ENCODE results near the gene IL15RA.
"Not testable (repeated sequence)": the region's sequence is repeated elsewhere in the genome, so short reads cannot be mapped to it uniquely, and the experiment has no call there.

The IL15RA gene

DNA sequence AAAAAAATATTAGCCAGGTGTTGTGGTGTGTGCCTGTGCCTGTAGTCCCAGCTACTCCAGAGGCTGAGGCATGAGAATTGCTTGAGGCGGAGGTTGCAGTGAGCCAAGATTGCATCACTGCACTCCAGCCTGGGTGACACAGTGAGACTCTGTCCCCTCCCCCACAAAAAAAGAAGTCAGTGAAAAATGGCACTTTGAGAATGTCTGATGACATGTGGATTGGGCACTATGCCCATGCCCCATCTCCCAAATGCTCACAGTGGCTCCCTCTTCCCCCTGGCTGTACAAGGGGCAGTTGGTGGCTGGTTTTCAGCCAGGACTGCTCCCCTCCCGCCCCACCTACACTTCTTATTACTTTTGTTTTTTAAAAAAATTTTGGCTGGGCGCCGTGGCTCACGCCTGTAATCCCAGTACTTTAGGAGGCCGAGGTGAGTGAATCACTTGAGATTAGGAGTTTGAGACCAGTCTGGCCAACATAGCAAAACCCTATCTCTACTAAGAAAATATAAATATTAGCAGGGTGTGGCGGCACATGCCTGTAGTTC is 26.1 kb downstream of the IL15RA start:
- no peak for DNase-seq (ENCODE audit: low spot score)

DNA sequence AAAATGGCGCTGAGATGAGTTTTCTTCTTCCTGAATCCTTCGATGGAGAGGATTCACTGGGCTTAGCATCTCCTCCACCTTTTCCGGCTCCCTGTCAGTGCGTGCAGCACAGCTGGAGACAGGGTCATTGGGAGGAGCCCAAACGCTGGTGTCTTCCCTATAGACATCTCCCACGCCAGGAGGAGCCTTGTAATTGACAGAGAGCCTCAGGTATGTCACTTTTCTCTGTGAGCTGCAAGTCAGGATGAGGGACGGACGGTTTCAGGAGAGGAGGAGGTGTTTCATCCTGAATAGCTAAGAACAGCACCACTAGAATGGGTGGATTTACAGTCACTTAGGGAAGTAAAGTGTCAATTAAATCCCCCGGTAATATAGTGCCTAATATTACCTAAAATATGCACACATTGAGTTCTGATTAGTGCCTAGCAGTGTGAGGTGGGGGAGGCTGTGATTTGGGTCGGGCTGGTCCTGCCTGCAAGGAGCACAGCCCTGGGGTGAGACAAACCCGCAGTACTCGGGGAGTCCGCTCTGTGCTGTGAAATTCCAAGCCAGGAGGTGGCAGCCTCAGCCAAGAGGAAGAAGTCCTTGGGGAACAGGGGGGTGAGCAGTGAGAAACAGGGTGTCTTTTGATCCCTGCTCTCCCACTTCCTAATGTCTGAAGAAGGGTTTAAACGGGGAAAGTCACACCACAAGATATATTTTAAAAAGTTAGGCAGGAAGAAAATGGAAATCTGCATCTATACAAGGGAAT is 28.2 kb downstream of the IL15RA start:
- peak; percentile 63 for DNase-seq (ENCODE audit: low spot score)

DNA sequence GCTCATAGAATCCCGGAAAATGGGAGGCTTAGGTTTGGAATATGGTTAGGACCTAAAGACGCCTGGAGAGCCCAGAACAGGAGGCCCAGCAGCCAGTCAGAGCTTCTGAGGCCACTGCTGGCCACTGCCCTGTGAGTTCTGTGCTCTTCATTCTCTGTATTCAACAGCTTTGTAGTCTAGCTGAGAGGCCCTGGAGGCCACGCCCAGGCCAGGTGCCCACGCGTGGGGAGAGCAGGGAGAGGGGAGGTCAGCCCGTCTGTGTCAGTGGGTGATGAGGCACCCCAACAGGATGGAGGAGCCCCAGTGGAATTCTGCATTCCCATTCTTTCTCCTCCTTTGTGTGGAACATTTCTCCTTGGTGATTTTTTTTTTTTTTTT is 29.1 kb downstream of the IL15RA start:
- DNase-seq (ENCODE audit: low spot score): no peak

DNA sequence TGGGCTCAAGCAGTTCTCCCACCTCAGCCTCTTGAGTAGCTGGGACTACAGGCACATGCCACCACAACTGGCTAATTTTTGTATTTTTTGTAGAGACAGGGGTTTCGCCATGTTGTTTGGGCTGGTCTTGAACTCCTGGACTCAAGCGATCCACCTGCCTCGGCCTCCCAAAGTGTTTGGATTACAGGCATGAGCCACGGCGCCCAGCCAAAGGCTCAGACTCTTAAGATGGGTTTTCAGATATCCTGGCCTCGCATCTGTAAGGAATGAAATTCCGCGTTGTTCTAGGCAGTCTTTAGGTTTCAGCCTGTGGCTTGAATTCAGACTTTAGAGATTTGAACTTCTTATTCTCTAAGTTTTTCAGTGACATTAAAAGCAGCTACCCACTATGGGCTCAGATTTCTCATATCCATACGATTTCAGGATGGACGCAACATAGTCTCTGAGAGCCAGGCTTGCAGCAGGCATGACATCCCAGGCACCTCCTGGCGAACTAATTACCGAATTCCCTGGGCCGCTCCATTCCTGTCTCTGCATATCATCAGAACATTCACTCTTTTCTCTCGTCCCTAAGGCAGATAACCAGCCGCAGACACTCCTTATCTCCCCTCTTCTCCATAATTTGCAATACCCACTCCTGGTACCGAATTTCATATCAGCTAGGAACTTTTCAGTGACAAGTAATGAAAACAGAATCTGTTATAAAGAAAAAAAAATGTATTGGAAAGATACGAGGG is 29.7 kb downstream of the IL15RA start:
- DNase-seq (ENCODE audit: low spot score): no peak

DNA sequence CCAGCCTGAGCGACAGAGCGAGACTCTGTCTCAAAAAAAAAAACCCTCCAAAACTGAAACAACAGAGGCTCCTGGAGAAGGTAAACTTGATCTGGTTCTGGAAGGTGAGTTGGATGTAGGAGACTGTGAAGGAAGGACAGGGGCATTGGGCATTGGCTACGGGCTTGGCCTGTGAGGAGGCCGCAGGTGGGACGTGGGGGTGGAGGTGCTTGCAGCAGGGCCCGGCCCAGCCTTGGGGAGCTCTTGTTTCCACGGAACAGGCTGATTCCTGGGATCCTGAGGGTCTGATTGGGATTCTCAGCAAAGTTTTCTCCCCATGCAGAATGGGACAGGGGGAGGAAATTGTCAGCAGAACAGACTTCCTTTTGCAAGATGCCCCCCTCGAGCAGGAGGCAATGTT is 30.6 kb downstream of the IL15RA start:
- no peak for DNase-seq (ENCODE audit: low spot score)

DNA sequence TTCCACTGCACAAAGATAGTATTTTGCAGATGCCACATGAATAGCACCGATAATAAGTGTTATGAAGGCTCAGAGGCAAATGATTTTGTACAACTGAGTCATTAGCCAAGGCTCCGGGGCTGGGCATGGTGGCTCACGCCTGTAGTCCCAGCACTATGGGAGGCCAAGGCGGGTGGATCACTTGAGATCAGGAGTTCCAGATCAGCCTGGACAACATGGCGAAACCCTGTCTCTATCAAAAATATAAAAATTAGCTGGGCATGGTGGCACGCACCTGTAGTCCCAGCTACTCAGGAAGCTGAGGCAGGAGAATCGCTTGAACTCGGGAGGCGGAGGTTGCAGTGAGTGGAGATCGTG is 30.9 kb downstream of the IL15RA start:
- not testable (repeated sequence) for DNase-seq (ENCODE audit: low spot score)

DNA sequence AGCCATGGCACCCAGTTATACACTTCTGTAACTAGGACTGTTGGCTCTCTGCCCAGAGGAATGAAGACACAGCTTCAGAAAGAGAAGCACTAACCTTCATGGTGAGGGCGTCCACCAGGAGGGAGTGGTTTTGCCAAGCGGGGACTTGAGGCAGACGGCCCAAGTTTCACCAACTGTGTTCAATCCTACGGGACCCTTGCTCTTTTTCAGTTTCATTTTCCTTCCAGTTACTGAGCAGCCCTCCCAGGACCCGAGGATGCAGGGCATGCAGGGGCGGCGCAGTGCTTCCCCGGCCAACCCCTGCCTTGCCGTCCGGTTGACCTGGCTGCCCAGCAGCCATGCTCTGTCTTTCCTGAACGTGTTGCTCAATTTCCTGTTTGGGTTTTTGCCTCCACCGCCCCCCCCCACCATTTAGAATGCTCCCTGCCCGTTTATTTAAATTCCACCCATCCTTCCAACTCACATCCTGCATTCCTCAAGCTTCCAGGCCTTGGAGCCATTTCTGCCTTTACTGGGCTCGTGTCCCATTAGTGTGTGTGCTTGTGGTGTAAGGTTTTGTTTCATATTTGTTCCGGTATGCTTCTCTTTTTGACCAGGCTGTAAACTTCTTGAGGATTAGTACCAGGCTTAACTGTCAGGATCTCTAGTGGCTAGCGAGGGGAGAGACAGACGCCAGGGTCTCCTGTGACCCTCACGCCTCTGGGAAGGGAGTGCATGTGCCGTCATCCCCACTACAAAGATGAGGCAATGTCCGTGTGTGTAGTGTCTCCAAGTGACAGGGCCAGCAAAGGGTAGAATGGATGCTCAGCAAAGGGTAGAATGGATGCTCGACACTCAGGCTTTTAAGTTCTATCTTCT is 31.6 kb downstream of the IL15RA start:
- no peak for DNase-seq (ENCODE audit: low spot score)

DNA sequence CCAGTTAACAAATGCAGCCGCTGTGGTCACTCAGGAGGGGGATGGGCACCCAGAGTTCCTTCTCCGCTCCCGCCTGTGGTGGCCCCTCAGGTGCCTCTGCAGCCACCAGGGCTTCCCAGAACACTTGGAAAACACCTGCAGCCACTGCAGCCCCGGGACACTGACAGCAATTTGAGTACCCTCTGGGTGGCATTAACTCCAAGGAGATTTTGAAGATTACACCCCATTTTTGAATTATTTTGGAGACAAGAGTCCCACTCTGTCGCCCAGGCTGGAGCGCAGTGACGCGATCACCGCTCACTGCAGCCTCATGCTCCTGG is 32.2 kb downstream of the IL15RA start:
- no peak for DNase-seq (ENCODE audit: low spot score)

DNA sequence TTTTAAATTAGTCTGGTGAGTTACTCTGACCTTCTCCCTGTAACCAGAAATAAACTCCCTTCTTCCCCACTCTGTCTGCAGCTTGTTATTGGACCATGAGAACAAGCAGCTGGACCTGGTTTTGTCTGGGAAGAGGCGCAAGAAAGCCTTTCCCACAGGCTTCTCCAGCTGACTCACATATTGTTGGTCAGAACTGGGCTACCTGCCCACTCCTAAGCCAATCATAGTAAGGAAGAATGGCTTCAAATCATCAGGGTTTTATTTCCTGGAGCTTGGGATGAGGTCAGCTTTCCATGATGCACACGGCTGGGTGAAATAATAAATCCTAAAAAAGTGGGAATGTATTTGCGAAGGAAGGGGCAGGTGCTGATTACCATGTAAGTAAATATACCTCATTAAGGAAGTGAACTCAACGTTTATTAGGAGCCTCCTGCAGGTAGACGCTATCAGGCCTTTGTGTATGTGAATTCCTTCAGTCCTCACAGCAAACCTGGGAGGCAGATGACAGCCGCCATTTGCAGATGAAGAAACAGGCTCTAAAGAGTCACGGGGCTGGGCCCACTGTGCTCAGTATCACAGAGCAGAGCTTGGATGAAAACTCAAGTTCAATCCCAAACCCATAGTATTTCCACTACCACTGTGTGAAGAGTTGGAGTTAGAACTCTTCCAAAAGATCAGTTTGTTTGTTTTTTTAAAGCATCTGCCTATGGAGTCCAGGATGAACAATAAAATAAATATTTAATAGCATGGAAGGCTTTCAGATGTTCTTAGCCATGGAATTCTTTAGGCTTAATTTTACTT is 32.8 kb downstream of the IL15RA start:
- DNase-seq (ENCODE audit: low spot score): no peak

DNA sequence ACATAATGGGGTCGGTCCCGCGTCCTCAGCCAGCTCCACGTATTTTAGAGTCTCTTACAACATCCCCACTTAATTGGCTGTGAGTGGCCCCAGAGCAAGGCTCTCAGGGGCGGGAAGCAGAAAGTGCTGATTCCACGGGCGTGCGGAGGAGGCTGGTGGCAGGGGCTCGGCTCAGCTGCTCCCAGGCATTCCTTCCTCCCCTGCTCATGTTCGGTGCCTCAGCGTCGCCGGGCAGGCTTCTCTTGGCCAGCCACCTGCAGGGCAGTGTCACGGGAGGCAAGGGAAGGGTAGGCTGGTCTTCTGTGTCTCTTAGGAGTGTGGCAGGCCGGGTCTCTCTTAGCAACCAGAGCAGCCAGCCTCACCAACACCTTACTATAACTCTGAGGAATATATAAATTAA is 33.8 kb downstream of the IL15RA start:
- DNase-seq (ENCODE audit: low spot score): no peak

DNA sequence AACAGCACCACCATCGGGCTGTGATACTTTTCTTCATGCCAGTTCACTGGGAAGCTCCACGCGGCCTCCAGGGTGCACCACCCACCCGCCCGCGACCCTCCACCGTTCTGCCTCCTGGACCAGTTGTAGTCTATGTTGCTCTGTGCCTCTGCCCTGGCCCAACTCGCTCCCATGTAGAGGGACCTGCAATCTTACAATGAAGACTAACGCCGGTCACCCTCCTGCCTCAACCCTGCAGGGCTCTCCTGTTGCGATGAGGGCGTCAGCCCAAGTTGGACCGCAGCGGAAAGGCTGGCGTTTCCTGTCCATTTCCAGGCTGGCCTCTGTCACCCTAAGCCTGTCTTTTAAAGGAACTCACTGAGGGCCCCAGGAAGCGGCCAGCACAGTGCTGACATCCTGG is 34.9 kb downstream of the IL15RA start:
- no peak for DNase-seq (ENCODE audit: low spot score)

DNA sequence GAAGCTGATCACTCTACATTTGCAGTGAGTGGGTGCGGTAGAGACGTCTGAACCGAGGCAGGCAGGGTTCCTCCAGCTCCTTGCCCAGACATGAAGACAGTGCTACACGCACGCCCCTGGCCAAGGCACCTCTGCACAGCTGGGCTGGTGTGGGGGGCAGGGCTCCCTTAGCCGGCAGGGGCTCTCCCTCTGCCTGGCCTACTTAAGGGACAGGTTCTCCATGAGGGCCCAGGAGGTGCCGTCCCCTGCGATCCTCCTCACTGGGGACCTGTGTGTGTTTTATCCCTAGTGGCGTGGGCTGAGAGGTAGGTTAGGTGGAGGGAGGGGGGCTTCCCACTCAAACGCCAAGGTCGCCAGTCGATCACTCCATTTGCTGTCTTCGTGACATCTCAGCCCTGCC is 35.3 kb downstream of the IL15RA start:
- no peak for DNase-seq (ENCODE audit: low spot score)

DNA sequence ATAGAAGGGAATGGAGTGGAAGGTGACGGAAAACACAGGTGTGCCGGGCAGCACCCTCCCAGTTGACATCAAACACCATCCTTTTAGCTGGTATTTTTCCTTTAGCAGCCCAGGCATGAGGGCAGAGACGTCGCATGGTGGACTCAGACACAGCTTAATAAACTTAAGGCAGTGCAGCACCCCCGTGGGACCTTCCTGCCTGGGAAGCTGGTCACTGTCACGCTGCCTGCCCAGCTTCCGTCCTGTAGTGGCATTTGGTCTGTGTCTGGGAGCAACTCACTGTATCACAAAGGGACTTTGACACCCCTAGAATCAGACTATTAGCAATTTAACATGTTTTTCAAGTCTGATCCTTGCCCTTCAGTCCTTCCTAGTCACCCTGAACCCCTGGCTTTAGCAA is 35.8 kb downstream of the IL15RA start:
- no peak for DNase-seq (ENCODE audit: low spot score)

DNA sequence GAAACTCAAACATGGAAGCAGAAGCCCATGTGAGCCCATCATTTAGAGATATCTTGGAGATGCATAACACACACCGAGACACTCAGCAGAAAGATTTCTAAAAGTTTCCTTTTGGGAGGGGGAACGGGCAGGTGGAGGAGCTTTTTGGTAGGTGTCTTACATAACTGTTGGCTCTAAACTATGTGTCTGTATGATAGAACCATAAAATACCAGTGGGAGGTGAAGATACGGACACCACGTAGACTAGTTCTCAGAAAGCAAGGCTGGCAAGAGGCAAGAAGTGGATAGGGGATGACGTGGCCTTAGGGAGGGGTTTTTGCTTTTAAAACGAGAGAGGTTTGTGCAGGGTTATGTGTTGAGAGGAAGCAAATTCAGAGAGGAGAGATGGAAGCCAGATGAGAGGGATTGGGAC is 36.5 kb downstream of the IL15RA start:
- no peak for DNase-seq (ENCODE audit: low spot score)

DNA sequence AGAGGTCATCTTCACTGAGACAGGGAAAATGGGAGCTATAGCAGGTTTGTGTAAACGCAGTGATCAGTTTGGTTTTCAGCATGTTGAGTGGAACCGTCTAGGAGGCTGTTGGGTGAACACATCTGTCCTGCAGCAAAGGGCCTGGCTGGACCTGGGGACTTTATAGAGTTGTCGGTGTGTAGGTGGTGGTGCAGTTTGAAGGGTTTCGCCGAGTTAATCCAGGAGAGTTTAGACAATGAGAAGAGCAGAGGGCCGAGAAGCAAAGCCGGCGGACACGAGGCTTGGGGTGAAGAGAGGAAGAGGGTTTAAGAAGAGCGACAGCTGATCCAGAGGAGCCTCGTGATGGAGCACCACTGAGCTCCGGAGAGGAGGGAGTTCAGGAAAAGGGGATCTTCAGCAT is 39.1 kb downstream of the IL15RA start:
- DNase-seq (ENCODE audit: low spot score): no peak

DNA sequence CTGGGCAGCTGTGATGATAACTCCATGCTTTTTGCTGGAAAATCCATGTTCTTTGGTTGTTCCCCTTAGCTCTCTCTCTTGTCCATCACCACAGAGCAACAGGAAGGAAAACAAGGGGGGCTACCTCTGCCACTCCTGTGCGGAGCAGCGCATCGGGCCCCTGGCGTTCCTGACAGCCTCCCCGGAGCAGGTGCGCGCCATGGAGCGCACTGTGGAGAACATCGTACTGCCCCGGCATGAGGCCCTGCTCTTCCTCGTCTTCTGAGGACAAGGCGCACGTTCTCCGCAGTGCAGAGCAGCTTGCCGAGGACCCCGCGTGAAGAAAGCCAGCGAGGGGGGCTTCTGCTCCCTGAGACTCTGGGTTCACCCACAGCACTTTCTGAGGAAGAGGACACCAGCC is 40.3 kb downstream of the IL15RA start:
- DNase-seq (ENCODE audit: low spot score): no peak

DNA sequence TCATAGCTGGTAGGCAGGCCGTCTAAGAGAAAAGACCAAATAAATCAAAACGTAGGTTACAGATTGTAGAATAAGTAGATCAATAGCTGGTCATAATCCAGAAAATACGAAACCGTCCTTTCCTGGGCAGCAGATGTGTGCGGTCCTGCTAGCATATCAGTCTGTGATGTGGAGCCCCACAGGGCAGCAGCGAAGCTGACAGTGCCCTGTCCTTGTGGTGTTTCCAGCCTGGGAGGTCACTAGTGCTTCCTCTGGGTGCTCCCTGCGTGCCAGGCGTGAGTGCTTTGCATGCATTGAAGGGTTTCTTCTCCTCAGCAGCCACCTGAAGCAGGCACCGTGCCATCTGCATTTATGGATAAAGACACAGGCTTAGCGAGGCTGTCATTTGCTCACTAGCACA is 41.7 kb downstream of the IL15RA start:
- DNase-seq (ENCODE audit: low spot score): no peak

DNA sequence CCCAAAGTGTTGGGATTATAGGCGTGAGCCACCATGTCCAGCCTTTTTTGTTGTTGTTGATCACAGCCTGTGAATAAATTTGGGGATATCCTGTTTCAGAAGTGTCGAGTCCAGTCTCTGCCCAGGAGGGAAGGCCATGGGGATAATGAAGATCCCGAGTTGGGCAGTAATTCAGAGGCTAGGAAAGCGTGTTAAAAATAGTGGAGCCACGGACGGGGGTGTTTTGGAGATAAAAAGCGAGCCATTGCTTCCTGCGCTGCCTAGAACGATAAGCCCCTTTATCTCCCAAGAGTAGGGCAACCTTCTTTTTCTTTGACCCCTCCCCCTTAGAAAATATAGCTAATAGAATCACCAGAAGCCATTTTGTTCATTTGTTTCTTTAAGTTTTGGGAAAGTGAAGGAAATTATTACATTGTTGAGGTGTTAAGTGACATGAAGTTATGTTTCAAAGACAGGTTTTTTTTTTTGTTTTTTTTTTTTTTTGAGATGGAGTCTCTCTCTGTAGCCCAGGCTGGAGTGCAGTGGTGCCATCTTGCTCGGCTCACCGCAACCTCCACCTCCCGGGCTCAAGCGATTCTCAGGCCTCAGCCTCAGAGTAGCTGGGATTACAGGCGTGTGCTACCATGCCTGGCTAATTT is 43.3 kb downstream of the IL15RA start:
- DNase-seq (ENCODE audit: low spot score): no peak

DNA sequence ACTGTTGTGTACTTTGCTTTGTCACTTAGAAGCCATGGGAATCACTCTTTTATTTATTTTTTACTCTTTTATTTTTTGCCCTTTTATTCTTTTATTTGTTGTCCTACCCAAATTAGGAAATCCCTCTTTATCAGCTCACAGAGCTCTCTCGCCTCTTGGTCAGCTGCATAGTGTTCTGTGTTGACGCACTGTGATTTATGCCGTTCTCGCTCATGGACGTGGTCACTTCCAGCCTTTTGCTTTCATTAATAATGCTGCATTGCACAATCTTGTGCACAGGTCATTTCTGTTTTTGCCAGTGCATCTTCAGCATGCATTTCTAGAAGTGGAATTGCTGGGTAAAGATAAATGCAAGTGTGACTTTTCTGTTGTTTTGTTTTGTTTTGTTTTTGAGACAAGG is 45.0 kb downstream of the IL15RA start:
- no peak for DNase-seq (ENCODE audit: low spot score)

DNA sequence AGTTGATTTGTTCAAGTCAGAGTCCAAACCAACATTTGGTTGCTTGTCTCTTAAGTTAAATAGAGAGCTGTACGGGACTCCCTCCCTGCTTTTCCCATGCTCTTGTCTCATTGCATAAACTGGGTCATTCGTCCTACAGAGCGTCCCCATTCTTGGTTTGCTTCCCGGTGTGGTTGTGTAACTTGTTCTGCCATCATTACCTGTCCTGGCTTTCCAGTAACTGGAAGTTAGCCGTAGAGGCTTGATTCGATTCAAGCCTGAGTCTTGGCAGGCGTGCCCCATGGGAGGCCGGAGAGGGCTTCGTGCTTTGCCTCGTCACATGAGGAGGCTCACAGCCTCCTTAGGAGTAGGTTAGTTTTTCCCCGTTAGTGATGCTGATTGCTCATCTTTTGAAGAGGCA is 47.1 kb downstream of the IL15RA start:
- no peak for DNase-seq (ENCODE audit: low spot score)

DNA sequence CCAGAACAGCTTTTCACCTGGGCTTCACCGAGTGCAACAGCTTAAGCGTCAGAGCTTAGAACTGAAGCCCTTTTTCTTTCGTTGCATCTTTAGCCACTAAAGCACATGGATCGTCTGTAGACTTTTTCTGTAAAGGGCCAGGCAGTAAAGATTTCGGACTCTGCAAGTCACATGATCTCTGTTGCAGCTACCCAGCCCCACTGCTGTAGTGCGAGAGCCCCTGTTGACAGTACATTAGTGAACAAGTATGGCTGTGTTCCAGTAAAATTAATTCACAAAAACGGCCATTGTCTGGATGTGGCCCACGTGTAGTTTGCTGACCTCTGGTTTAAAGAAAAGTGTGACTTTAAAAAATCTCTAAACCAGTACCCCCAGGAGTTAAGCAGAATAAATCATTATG is 47.9 kb downstream of the IL15RA start:
- DNase-seq (ENCODE audit: low spot score): no peak

DNA sequence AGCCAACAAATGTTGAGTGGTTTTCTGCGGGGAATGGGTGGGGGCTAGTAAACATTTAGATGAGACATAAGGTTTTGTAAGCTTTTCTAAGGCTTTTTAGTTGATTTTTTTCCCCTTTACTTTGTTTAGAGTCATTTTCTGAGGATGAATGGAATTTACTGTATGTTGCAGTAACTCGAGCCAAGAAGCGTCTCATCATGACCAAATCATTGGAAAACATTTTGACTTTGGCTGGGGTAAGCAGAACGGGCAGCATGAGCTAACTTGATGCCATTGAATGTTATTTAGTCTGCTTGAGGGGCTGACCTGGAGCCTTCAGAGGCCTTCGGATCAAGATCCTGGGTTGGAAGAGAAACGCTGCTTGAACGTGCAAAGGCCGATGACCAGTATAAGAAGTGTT is 50.0 kb downstream of the IL15RA start:
- no peak for DNase-seq (ENCODE audit: low spot score)

Data from putamen (tissue), 1 donor.